ENCODE results near the gene RNF11.

The RNF11 gene

DNA sequence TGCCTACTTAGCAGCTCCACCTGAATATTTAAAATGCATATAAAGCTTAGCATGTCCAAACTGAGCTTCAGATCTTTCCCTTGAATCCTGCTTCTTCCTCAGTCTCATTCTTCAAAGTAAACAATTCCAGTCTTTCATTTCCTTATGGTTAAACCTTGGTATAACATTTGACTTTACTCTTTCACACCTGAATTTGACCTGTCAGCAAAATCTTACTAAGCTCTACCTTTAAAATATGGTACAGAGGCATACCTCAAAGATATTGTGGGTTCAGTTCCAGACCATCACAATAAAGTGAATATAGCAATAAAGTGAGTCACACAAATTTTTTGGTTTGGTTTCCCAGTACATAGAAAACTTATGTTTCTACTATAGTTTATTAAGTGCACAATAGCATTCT lies 42.5 kb upstream of the RNF11 start:
- ChIA-PET CTCF (interaction anchor here (0.5 to 0.8 kb wide), 4 partner anchors 29 to 443 kb away, joined by 3 to 5 read pairs (median 3); no protein-coding TSS in a partner anchor), POLR2A (ENCODE audit: low non-redundant PET) (interaction anchor here (0.6 kb wide), 1 partner anchor 420 kb away, joined by 3 read pairs; no protein-coding TSS in a partner anchor)
- TF ChIP-seq CTCF (conservative IDR thresholded peaks at IDR 0.05; ENCODE audit: low read depth), result no peak
- no peak for DNase-seq (ENCODE audit: low spot score)
- no peak overlapping the region for H3K27ac ChIP-seq

DNA sequence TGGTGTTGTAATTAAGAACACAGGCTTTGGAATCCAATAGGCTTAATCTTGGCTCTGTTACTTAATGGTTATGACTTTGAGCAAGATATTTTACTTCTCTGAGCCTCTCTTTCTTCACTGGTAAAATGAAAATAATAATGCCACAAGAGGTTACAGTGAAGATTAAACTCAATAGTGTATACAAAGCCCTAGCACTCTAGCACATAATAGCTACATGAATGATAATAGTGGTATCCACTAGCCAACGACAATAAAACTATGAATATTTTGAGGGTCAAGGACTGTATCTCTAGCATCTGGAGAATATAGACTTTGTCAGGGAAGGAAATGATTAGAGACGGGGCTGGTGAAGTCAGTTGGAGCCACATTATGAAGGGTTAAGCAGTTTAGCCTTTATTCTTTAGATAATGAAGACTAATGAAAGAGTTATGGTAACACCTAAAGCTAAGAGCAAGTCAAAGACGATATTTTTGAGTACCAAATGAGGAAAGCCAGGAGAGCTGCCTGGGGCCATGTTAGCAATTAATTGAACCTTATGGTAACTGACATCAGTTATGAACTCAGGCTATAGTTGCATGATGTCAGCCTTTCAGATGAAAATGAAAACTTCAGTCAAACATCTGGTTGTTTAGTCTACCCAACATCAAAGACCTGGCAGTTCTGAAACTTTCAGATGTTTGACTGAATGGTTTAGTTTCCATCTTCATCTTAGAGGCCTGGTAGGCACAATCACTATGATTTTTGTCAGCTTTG lies 32.8 kb upstream of the RNF11 start:
- no peak overlapping the region for H3K27ac ChIP-seq
- CTCF ChIA-PET, result interaction anchor here (0.8 kb wide), 1 partner anchor 11 kb away, joined by 3 read pairs; no protein-coding TSS in a partner anchor
- no peak for DNase-seq (ENCODE audit: low spot score)
- POLR2A ChIA-PET (ENCODE audit: low non-redundant PET), result no interaction called here
- TF ChIP-seq CTCF (conservative IDR thresholded peaks at IDR 0.05; ENCODE audit: low read depth), result no peak

DNA sequence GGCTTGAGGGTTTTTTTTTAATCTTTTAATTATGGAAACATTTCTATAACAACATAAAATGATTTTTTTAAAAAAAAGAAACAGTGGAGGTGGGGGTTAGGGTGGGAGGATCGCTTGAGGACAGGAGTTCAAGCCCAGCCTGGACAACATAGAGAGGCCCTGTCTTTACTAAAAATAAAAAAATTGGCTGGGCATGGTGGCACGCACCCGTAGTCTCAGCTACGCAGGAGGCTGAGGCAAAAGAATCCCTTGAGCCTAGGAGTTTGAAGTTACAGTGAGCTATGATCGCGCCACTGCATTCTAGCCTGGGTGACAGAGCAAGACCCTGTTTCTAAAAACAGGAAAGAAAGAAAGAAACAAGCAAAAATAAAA lies 32.2 kb upstream of the RNF11 start:
- H3K27ac ChIP-seq, result no peak overlapping the region
- no peak for TF ChIP-seq CTCF (conservative IDR thresholded peaks at IDR 0.05; ENCODE audit: low read depth)
- ChIA-PET POLR2A (ENCODE audit: low non-redundant PET) (no interaction called here), CTCF (interaction anchor here (0.8 kb wide), 1 partner anchor 12 kb away, joined by 3 read pairs; no protein-coding TSS in a partner anchor)
- DNase-seq (ENCODE audit: low spot score), result no peak

- no peak overlapping the region for H3K27ac ChIP-seq
- POLR2A ChIA-PET (ENCODE audit: low non-redundant PET), result no interaction called here
- CTCF ChIA-PET, result interaction anchor here (0.7 kb wide), 1 partner anchor 262 kb away, joined by 5 read pairs; no protein-coding TSS in a partner anchor
- no peak for TF ChIP-seq CTCF (conservative IDR thresholded peaks at IDR 0.05; ENCODE audit: low read depth)
- DNase-seq (ENCODE audit: low spot score), result no peak
Measured at GRCh38 chr1:51210055-51210454, 26.0 kb upstream of the RNF11 start.

DNA sequence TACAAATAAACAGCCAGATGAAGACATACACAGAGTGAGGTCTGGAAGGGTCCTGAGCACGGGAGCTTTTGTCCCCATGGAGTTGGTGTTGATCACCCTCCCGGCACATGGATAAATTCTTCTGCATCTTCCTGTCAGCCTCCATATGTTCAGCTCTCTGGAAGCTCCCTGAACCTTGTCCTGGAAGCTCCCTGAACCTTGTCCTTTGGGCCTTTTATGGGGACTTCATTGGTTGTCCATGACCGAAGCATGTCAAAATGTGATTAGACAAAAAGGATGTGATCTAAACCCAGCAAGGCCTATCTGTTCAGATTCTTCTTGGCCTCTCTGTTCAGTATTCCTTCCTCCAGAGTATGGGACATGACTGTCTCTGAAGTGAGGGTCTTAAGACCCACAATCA lies 25.4 kb upstream of the RNF11 start:
- no peak overlapping the region for H3K27ac ChIP-seq
- TF ChIP-seq CTCF (conservative IDR thresholded peaks at IDR 0.05; ENCODE audit: low read depth), result no peak
- ChIA-PET POLR2A (ENCODE audit: low non-redundant PET) (no interaction called here), CTCF (interaction anchor here (0.7 kb wide), 1 partner anchor 263 kb away, joined by 5 read pairs; no protein-coding TSS in a partner anchor)
- no peak for DNase-seq (ENCODE audit: low spot score)

DNA sequence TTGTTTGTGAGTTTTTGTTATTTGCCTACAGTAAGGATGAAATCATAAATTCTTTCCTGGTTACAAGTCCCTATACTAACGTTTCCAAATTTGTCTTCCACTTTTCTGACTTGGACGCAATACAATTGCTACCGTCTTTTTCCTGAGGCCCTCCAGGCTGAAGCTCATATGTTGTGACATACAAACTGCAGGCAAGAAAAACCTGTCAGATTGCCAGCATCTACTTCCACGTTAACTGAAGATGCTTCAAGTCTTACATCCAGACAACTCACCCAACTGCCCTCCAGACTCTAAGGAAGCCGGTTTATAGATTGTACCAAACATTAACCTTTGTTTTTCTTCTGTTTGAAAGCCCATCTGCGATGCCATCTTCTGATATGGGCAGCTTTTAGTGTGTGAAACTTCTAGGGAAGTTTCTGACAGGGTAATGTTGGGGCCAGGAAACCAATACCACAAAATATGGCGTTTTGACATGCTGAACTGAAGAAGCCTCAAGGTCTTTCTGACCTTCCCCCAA lies 21.4 kb upstream of the RNF11 start:
- DNase-seq (ENCODE audit: low spot score), result no peak
- TF ChIP-seq CTCF (conservative IDR thresholded peaks at IDR 0.05; ENCODE audit: low read depth), result no peak
- ChIA-PET POLR2A (ENCODE audit: low non-redundant PET) (no interaction called here), CTCF (no interaction called here)
- H3K27ac ChIP-seq, result no peak overlapping the region
